Peyer's patch (tissue), 4 donors: Measurements from ENCODE around the gene TSPYL6.

ENCODE experiments used
- CTCF ChIP-seq, 6 experiments: fragments of 450-650 bp in 4 of 6; fragments of 200-600 bp in 2 of 6; sonication (generic) in 1 of 6; IDR thresholded peaks; one replicate each; pipeline ENCODE4 v1.5.1; 2017 to 2019; ENCODE audit warnings: antibody characterized with exemption in 6 of 6, mild to moderate bottlenecking in 3 of 6, moderate library complexity in 1 of 6
- POLR2A ChIP-seq, 2 donors: fragments of 450-650 bp; IDR thresholded peaks; one replicate each; pipeline ENCODE4 v1.5.1; 2017; ENCODE audit warnings: antibody characterized with exemption in 2 of 2, mild to moderate bottlenecking in 2 of 2, moderate library complexity in 2 of 2

GRCh38 chr2:54204476-54204875, 51.6 kb downstream of the TSPYL6 start:
- TF ChIP-seq CTCF (IDR thresholded peaks at IDR 0.05) (no peak), POLR2A (IDR thresholded peaks at IDR 0.05) (no peak)
